Liver (tissue), 9 donors: Measurements from ENCODE around the gene LEF1. TPM values are rescaled to one million over a fixed set of nuclear protein-coding genes. Genes with fewer than 3 reads are reported as not detected.

Experiments used
- DNase-seq: peaks from one replicate; pipeline ENCODE4 v3.0.0-alpha.2; 2017; ENCODE audit warnings: low spot score
- H3K27ac ChIP-seq, 2 donors: one replicate each; pipeline ENCODE4 v1.7.0; 2013; ENCODE audit warnings: inconsistent platforms in 2 of 2, low read length in 2 of 2, control low read depth in 1 of 2, low read depth in 1 of 2, mild to moderate bottlenecking in 1 of 2
- H3K27me3 ChIP-seq, 4 donors: one replicate each; pipeline versions ENCODE4 v1.6.1 to v1.7.0; 2013; ENCODE audit warnings: low read length in 3 of 4, inconsistent platforms in 1 of 4, mild to moderate bottlenecking in 1 of 4, moderate library complexity in 1 of 4; ENCODE audit not compliant: control insufficient read depth in 4 of 4, insufficient read depth in 4 of 4
- H3K36me3 ChIP-seq, 4 donors: one replicate each; pipeline versions ENCODE4 v1.6.1 to v1.7.0; 2013; ENCODE audit warnings: low read length in 3 of 4, mild to moderate bottlenecking in 3 of 4, low read depth in 1 of 4, moderate library complexity in 1 of 4; ENCODE audit not compliant: control insufficient read depth in 4 of 4, insufficient read depth in 3 of 4
- H3K4me1 ChIP-seq, 4 donors: one replicate each; pipeline versions ENCODE4 v1.6.1 to v1.7.0; 2013; ENCODE audit warnings: low read length in 3 of 4, mild to moderate bottlenecking in 3 of 4, moderate library complexity in 1 of 4; ENCODE audit not compliant: control insufficient read depth in 4 of 4, insufficient read depth in 4 of 4
- H3K4me3 ChIP-seq, 3 donors: one replicate each; pipeline versions ENCODE4 v1.6.1 to v1.7.0; 2013; ENCODE audit warnings: low read length in 3 of 3, control low read depth in 1 of 3, low read depth in 1 of 3, mild to moderate bottlenecking in 1 of 3
- H3K9ac ChIP-seq, 2 donors: one replicate each; pipeline ENCODE4 v1.7.0; 2013; ENCODE audit warnings: low read length in 2 of 2, mild to moderate bottlenecking in 2 of 2, moderate library complexity in 2 of 2, control low read depth in 1 of 2, low read depth in 1 of 2
- H3K9me3 ChIP-seq, 4 donors: one replicate each; pipeline versions ENCODE4 v1.6.1 to v1.7.0; 2013; ENCODE audit warnings: low read length in 3 of 4; ENCODE audit not compliant: control insufficient read depth in 4 of 4
- ATF3 ChIP-seq: IDR thresholded peaks from 2 replicates; pipeline ENCODE4 v1.6.1; 2016; ENCODE audit warnings: antibody characterized with exemption
- CTCF ChIP-seq: fragments of 150-350 bp; IDR thresholded peaks from 2 replicates; pipeline ENCODE4 v1.5.1; 2017; ENCODE audit warnings: improper control_type of control experiment, low read depth, low read length; ENCODE audit not compliant: missing input control
- EGR1 ChIP-seq, 2 donors: IDR thresholded peaks; 2 replicates each; pipeline ENCODE4 v1.6.1; 2016 to 2018; ENCODE audit warnings: antibody characterized with exemption in 2 of 2, low read depth in 2 of 2
- FOXA1 ChIP-seq: IDR thresholded peaks from 2 replicates; pipeline ENCODE4 v1.6.1; 2016; ENCODE audit warnings: antibody characterized with exemption
- FOXA2 ChIP-seq: IDR thresholded peaks from 2 replicates; pipeline ENCODE4 v1.6.1; 2016; ENCODE audit warnings: antibody characterized with exemption
- GABPA ChIP-seq, 2 donors: IDR thresholded peaks in 1 of 2; conservative IDR thresholded peaks in 1 of 2; 2 replicates each; pipeline ENCODE4 v1.6.1; 2016; ENCODE audit warnings: antibody characterized with exemption in 2 of 2, mild to moderate bottlenecking in 1 of 2, moderate library complexity in 1 of 2
- HNF4A ChIP-seq, 2 donors: conservative IDR thresholded peaks; 2 replicates each; pipeline ENCODE4 v1.6.1; 2016; ENCODE audit warnings: antibody characterized with exemption in 2 of 2, mild to moderate bottlenecking in 2 of 2
- HNF4G ChIP-seq: IDR thresholded peaks from 2 replicates; pipeline ENCODE4 v1.6.1; 2016; ENCODE audit warnings: antibody characterized with exemption
- JUND ChIP-seq, 2 donors: IDR thresholded peaks; 2 replicates each; pipeline ENCODE4 v1.6.1; 2016; ENCODE audit warnings: antibody characterized with exemption in 2 of 2
- MAX ChIP-seq: IDR thresholded peaks from 2 replicates; pipeline ENCODE4 v1.6.1; 2016; ENCODE audit warnings: antibody characterized with exemption
- NR2F2 ChIP-seq: IDR thresholded peaks from 2 replicates; pipeline ENCODE4 v1.6.1; 2016; ENCODE audit warnings: antibody characterized with exemption
- RAD21 ChIP-seq, 2 donors: IDR thresholded peaks; 2 replicates each; pipeline ENCODE4 v1.6.1; 2016; ENCODE audit warnings: antibody characterized with exemption in 2 of 2, mild to moderate bottlenecking in 2 of 2
- REST ChIP-seq: IDR thresholded peaks from 2 replicates; pipeline ENCODE4 v1.6.1; 2016; ENCODE audit warnings: antibody characterized with exemption, mild to moderate bottlenecking
- RXRA ChIP-seq, 2 donors: IDR thresholded peaks; 2 replicates each; pipeline ENCODE4 v1.6.1; 2017 to 2018; ENCODE audit warnings: antibody characterized with exemption in 2 of 2, mild to moderate bottlenecking in 1 of 2
- SP1 ChIP-seq: IDR thresholded peaks from 2 replicates; pipeline ENCODE4 v1.6.1; 2018; ENCODE audit warnings: antibody characterized with exemption, mild to moderate bottlenecking
- YY1 ChIP-seq: IDR thresholded peaks from 2 replicates; pipeline ENCODE4 v1.6.1; 2016; ENCODE audit warnings: antibody characterized with exemption, mild to moderate bottlenecking
- ZBTB33 ChIP-seq: IDR thresholded peaks from 2 replicates; pipeline ENCODE4 v1.6.1; 2016; ENCODE audit warnings: antibody characterized with exemption
- WGBS: extraction: QIAGEN DNeasy Blood & Tissue Kit; methylation state at CpG from one replicate; pipeline ENCODE4 v1.1.7; 2013; 5-methylcytosine and 5-hydroxymethylcytosine counted together
- polyA plus RNA-seq, 2 donors: library from polyadenylated mRNA; stranded (reverse) in 1 of 2; unstranded in 1 of 2; fragments of 200-250 nt in 1 of 2; fragments of >200 nt in 1 of 2; fragmentation: Nextera tagmentation in 1 of 2; extraction: Ambion mirVana in 1 of 2; gene quantifications; one replicate each; pipeline versions ENCODE4 v1.2.1 to v1.2.3, GENCODE V29; 2013 to 2015
- total RNA-seq, 2 donors: library from RNA; depleted of rRNA; stranded (reverse); fragments of >200 nt; gene quantifications; one replicate each; pipeline ENCODE4 v1.2.3, GENCODE V29; 2014
- donor health status: healthy.
- donor health status: healthy.
- donor health status: healthy.
- donor health status: healthy.
- donor health status: healthy.

The LEF1 gene
- total and polyA plus RNA-seq, 4 donors, result 0.22 to 6.4 (median 0.46) TPM

GRCh38 chr4:108175966-108176365 lies 7.2 kb upstream of the LEF1 start:
- H3K4me1 ChIP-seq, result peaks cover 6 to 15% (median 11%) of the 10 kb centered on the region in 4 donors
- DNase-seq, result no peak
- WGBS, result 76% methylated on average over 3 of the region's 3 CpGs
- peaks cover 7 to 16% (median 9%) of the 10 kb centered on the region in 4 donors for H3K27me3 ChIP-seq
- no peaks in the 10 kb centered on the region for H3K9me3 ChIP-seq
- no peak overlapping the region for H3K27ac ChIP-seq
- no peak overlapping the region for H3K4me3 ChIP-seq
- no peaks in the 10 kb centered on the region for H3K36me3 ChIP-seq
- H3K9ac ChIP-seq, result no peak overlapping the region
- no peak for TF ChIP-seq MAX
- TF ChIP-seq CTCF, result no peak
- no peak for TF ChIP-seq GABPA (IDR thresholded peaks at IDR 0.05 in 1 of 2, conservative IDR thresholded peaks at IDR 0.05 in 1 of 2)
- no peak for TF ChIP-seq FOXA2
- TF ChIP-seq EGR1 (IDR thresholded peaks at IDR 0.05; ENCODE audit: low read depth in 2 of 2), result no peak
- TF ChIP-seq RAD21 (IDR thresholded peaks at IDR 0.05), result no peak

GRCh38 chr4:108174856-108175255 lies 6.1 kb upstream of the LEF1 start:
- H3K4me1 ChIP-seq, result peaks cover 6 to 15% (median 11%) of the 10 kb centered on the region in 4 donors
- TF ChIP-seq YY1 (no peak), HNF4G (no peak), HNF4A (conservative IDR thresholded peaks at IDR 0.05) (no peak), SP1 (no peak), ZBTB33 (no peak), CTCF (no peak), FOXA1 (no peak), ATF3 (no peak), JUND (IDR thresholded peaks at IDR 0.05) (no peak), GABPA (IDR thresholded peaks at IDR 0.05 in 1 of 2, conservative IDR thresholded peaks at IDR 0.05 in 1 of 2) (no peak), RAD21 (IDR thresholded peaks at IDR 0.05) (no peak), RXRA (IDR thresholded peaks at IDR 0.05) (no peak), MAX (no peak), REST (no peak), FOXA2 (no peak), NR2F2 (no peak)
- no peak for DNase-seq
- no peak overlapping the region for H3K27ac ChIP-seq
- H3K9me3 ChIP-seq, result no peaks in the 10 kb centered on the region
- no peak overlapping the region for H3K4me3 ChIP-seq
- peaks cover 7 to 19% (median 13%) of the 10 kb centered on the region in 4 donors for H3K27me3 ChIP-seq
- H3K36me3 ChIP-seq, result no peaks in the 10 kb centered on the region
- no peak overlapping the region for H3K9ac ChIP-seq
